GM21423 (cell line): ENCODE data around the gene GLIS1.

Experiments used
- ATAC-seq: cut with Tn5 transposase; IDR thresholded peaks from one replicate; pipeline ENCODE4 v1.9.1; 2021; ENCODE audit warnings: mild to moderate bottlenecking, moderate library complexity; ENCODE audit not compliant: unreplicated experiment

Gene GLIS1

GRCh38 chr1:53458634-53459033 lies 280.3 kb downstream of the GLIS1 start:
- no peak for ATAC-seq
